Lung (tissue), 12 donors: ENCODE data around the gene WDR20. TPM values are rescaled to one million over a fixed set of nuclear protein-coding genes. Genes with fewer than 3 reads are reported as not detected.

Source experiments
- ATAC-seq: fragments of 200-7000 bp; cut with Tn5 transposase; one replicate; pipeline ENCODE4 v1.9.1; 2020; ENCODE audit warnings: moderate number of reproducible peaks; ENCODE audit not compliant: insufficient read depth, low FRiP score
- DNase-seq, 3 donors: peaks; one replicate each; pipeline ENCODE4 v3.0.0-alpha.2; 2013 to 2017
- H3K27ac ChIP-seq, 2 donors: one replicate each; pipeline ENCODE4 v1.5.1; 2013; ENCODE audit warnings: mild to moderate bottlenecking in 2 of 2, moderate library complexity in 2 of 2, control low read depth in 1 of 2, inconsistent platforms in 1 of 2, low read depth in 1 of 2, low read length in 1 of 2
- H3K27me3 ChIP-seq, 3 donors: one replicate each; pipeline ENCODE4 v1.5.1; 2013; ENCODE audit warnings: low read length in 2 of 3; ENCODE audit not compliant: control insufficient read depth in 3 of 3, insufficient read depth in 3 of 3
- H3K36me3 ChIP-seq, 4 donors: one replicate each; pipeline ENCODE4 v1.5.1; 2013; ENCODE audit warnings: low read length in 4 of 4, mild to moderate bottlenecking in 1 of 4, moderate library complexity in 1 of 4; ENCODE audit not compliant: control insufficient read depth in 4 of 4, insufficient read depth in 4 of 4
- H3K4me1 ChIP-seq, 5 donors: one replicate each; pipeline ENCODE4 v1.5.1; 2013; ENCODE audit warnings: low read length in 5 of 5, mild to moderate bottlenecking in 2 of 5, moderate library complexity in 1 of 5; ENCODE audit not compliant: control insufficient read depth in 5 of 5, insufficient read depth in 5 of 5
- H3K4me3 ChIP-seq: one replicate; pipeline ENCODE4 v1.5.1; 2013; ENCODE audit warnings: mild to moderate bottlenecking, control low read depth, moderate library complexity
- H3K9ac ChIP-seq, 2 donors: one replicate each; pipeline ENCODE4 v1.5.1; 2013; ENCODE audit warnings: low read length in 2 of 2, control low read depth in 1 of 2; ENCODE audit not compliant: insufficient read depth in 1 of 2
- H3K9me3 ChIP-seq, 4 donors: one replicate each; pipeline ENCODE4 v1.5.1; 2013; ENCODE audit warnings: low read length in 3 of 4, mild to moderate bottlenecking in 1 of 4, moderate library complexity in 1 of 4; ENCODE audit not compliant: control insufficient read depth in 4 of 4, insufficient read depth in 3 of 4
- CTCF ChIP-seq: IDR thresholded peaks from 2 replicates; pipeline ENCODE4 v1.5.1; 2012; ENCODE audit warnings: mild to moderate bottlenecking; ENCODE audit errors: control extremely low read depth, extremely low read depth
- WGBS, 2 donors: extraction: QIAGEN DNeasy Blood & Tissue Kit; methylation state at CpG; one replicate each; pipeline ENCODE4 v1.1.7; 2013; 5-methylcytosine and 5-hydroxymethylcytosine counted together
- polyA plus RNA-seq, 2 donors: library from polyadenylated mRNA; stranded (reverse); fragments of 200-250 nt; gene quantifications; one replicate each; pipeline ENCODE4 v1.2.1, GENCODE V29; 2013
- total RNA-seq, 2 donors: library from RNA; depleted of rRNA in 1 of 2; stranded (reverse); fragments of >200 nt in 1 of 2; gene quantifications; one replicate each; pipeline ENCODE4 v1.2.1, GENCODE V29; 2014 to 2021
- donor health status: control.
- donor health status: control.
- donor health status: Bipolar disorder and iron deficiency.
- donor health status: healthy.
- donor health status: DM: yes; HTN: yes; CAD: no.

Gene WDR20
- total and polyA plus RNA-seq, 4 donors = 10.3 to 30.7 (median 19.7) TPM

GRCh38 chr14:102218688-102219087, 79.0 kb downstream of the WDR20 start:
- H3K36me3 ChIP-seq = peaks cover 0 to 21% (median 3%) of the 10 kb centered on the region in 4 donors

GRCh38 chr14:102219316-102219715, 79.6 kb downstream of the WDR20 start:
- TF ChIP-seq CTCF = no peak
- peaks cover 0 to 16% (median 0%) of the 10 kb centered on the region in 5 donors for H3K4me1 ChIP-seq
- no peaks in the 10 kb centered on the region for H3K27me3 ChIP-seq
- no peak overlapping the region for H3K4me3 ChIP-seq
- DNase-seq (no peak), ATAC-seq (no peak)
- no peak overlapping the region for H3K9ac ChIP-seq
- 96% methylated on average over 16 of the region's 16 CpGs for WGBS, 2 donors
- H3K27ac ChIP-seq = no peak overlapping the region
- peaks cover 0 to 19% (median 4%) of the 10 kb centered on the region in 4 donors for H3K36me3 ChIP-seq
- H3K9me3 ChIP-seq = no peaks in the 10 kb centered on the region

More at GRCh38 chr14:102218688-102219087, 79.0 kb downstream of the WDR20 start:
- 89 to 95% methylated on average over 16 of the region's 16 CpGs for WGBS, 2 donors
- H3K9me3 ChIP-seq = no peaks in the 10 kb centered on the region
- no peak overlapping the region for H3K27ac ChIP-seq
- H3K4me3 ChIP-seq = no peak overlapping the region
- H3K9ac ChIP-seq = no peak overlapping the region
- no peak for TF ChIP-seq CTCF
- DNase-seq = no peak
- peaks cover 0 to 16% (median 0%) of the 10 kb centered on the region in 5 donors for H3K4me1 ChIP-seq
- H3K27me3 ChIP-seq = no peaks in the 10 kb centered on the region
- ATAC-seq = no peak

GRCh38 chr14:102220031-102220430, 80.3 kb downstream of the WDR20 start:
- peaks cover 0 to 19% (median 4%) of the 10 kb centered on the region in 4 donors for H3K36me3 ChIP-seq
- H3K9ac ChIP-seq = no peak overlapping the region
- no peak overlapping the region for H3K27ac ChIP-seq
- 86 to 89% methylated on average over 12 of the region's 12 CpGs for WGBS, 2 donors
- no peak overlapping the region for H3K4me3 ChIP-seq
- H3K4me1 ChIP-seq = peaks cover 0 to 10% (median 0%) of the 10 kb centered on the region in 5 donors
- ATAC-seq = no peak
- DNase-seq = no peak
- TF ChIP-seq CTCF = no peak
- no peaks in the 10 kb centered on the region for H3K9me3 ChIP-seq
- H3K27me3 ChIP-seq = no peaks in the 10 kb centered on the region

- Histone ChIP-seq H3K4me1 (peaks cover 0 to 2% (median 0%) of the 10 kb centered on the region in 5 donors), H3K9me3 (no peaks in the 10 kb centered on the region), H3K9ac (no peak overlapping the region), H3K27ac (no peak overlapping the region), H3K4me3 (no peak overlapping the region), H3K36me3 (peaks cover 0 to 19% (median 8%) of the 10 kb centered on the region in 4 donors), H3K27me3 (no peaks in the 10 kb centered on the region)
- WGBS, 2 donors = 49 to 61% methylated on average over 7 of the region's 7 CpGs
- TF ChIP-seq CTCF = no peak
- ATAC-seq (no peak), DNase-seq (no peak)
These were observed 81.3 kb downstream of the WDR20 start for GRCh38 chr14:102221026-102221425.
